SW480 (cell line): ENCODE data around the gene GRM1.

Experiments
- DNase-seq: peaks from one replicate; pipeline ENCODE4 v3.0.0-alpha.2; 2016; ENCODE audit warnings: low spot score

Gene GRM1

DNA sequence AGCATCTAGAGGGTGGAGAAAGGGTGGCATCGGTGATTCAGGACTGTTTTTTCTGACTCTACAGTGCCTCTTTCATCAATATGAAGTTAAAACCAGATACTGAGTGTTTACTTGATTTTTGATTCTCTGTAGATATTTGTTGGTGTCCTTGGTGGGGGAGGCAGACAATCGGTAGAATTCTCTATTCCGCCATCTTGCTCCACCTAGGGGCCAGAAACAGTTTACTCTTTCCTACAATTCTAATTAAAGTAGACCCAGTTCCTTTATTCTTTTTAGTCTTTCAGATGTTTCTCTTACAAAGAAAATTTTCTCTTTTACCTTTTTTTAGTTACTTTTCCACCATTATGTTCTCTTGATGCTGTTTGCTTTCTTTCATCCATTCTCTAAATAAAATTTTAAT lies 352.6 kb downstream of the GRM1 start:
- no peak for DNase-seq

DNA sequence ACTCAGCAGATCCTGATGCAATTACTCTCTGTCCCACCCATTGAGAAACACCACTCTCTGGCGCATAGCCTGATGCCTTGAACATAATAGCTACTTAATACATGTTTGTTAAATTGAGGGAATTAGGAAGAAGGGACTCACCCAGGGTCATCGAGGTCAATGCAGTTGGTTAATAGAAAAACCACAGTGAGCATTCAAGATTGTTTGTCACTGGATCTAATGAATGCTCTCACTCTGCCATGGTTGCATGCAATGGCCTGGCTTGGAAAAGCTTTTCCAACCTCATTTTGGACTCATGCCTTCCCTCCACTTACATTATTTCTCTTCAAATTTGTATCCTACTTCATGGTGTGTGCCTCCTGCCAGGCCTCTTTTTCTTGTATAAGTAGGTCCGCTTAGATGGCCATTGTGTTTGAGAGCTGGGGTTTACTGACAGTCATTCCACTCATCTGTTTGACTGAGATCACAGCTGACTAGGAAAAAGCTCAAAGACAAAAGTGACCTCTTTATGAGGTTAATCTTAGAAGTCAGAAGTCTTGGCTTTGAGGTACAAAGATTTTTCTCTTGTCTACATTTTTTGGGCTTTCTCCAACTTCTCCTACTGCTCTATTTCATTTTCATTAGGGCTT lies 360.0 kb downstream of the GRM1 start:
- no peak for DNase-seq

DNA sequence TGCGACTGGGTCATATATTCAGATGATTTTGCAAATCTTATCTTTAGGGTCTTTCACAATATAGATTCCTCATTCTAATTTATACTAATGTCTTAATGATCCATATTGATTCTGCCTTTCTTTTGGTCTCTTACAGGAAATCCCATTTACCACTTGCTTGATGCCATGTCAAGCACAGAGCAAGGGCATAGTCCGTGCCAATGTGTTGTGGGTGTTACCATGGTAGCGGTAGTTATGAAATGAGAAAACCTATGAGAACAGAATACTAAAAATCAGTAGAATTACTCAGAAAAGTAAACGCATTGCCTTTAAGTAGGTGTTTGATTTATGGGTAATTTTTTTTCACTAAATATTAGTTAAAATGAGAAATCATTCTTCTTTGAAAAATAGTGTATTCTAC lies 360.9 kb downstream of the GRM1 start:
- no peak for DNase-seq

- DNase-seq: no peak
These were observed 368.8 kb downstream of the GRM1 start for GRCh38 chr6:146397638-146398037.

DNA sequence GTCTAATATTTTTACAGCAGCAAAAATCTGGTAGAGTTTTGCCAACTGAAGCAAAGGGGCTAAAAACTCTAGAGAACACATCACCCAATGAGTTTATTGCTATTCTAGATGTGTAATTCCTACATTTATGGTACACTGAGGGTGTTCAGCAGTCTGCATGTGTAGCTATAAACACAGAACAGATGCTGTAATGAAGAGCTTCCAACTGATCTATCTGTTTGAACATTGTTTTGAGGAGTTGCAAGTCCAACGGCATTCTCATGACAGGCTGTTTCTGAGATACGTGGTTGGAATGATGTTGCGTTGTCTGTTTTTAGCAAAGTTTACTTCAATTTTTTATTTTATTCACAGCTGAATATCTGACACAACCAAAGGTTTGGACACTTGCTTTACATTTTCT lies 373.6 kb downstream of the GRM1 start:
- no peak for DNase-seq

GRCh38 chr6:146408583-146408982 lies 379.7 kb downstream of the GRM1 start:
- DNase-seq: no peak

GRCh38 chr6:146410851-146411595 lies 382.2 kb downstream of the GRM1 start:
- DNase-seq: no peak

DNA sequence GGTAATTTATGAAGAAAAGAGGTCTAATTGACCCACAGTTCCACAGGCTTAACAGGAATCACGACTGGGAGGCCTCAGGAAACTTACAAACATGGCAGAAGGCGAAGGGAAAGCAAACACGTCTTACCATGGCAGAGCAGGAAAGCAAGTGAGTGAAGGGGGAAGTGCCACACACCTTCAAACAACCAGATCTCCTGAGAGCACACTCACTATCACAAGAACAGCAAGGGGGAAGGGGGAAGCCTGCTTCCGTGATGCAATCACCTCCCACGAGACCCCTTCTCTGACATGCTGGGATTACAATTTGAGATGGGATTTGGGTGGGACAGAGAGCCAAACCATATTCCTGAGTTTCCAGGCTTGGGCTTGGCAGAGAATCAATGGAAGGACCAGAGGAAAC lies 390.7 kb downstream of the GRM1 start:
- DNase-seq: no peak

DNA sequence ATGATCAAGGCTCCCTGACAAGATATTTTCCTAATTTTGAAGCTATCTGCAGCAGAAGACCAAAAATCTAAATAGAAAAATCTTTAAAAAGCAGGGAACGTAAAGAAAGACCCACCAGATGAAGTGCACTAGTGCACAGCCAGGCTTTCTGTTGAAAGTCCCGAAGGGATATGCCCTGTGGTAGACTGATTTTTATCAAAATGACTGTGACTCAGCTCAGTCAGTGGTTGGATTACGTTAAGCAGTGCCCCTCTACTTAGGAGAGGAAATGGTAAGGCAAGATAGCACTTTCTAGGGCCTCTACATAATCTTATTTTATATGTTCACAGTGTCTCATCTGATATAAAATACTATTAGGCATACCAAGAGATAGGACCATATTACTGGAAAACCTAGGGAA lies 391.4 kb downstream of the GRM1 start:
- DNase-seq: no peak

DNA sequence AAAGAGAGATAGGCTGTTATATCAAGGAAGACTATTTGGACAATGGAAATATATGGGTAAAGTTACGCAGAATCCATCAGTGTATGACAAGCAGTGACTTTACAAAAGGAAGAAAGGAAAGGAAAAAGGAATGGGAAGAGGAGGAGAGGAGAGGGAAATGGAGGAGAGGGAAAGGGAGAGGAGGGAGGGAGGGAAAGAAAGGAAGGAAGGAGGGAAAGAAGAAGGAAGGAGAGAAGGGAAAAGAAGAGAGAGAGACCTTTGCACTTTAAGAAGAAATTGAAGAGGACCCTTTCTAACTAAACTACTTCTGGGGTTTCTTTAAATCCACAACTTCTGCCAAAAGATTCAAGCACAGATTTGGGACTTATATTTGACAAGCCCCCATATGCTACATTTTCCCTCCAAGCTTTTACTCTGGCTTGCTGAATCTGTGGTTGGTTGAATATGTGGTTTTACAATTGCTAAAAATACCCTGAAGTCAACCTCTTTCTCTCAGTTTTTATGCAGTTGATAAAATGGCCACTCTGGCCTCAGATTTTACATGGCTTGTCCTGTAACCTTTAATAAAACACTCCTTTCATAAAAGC lies 394.0 kb downstream of the GRM1 start:
- DNase-seq: no peak

DNA sequence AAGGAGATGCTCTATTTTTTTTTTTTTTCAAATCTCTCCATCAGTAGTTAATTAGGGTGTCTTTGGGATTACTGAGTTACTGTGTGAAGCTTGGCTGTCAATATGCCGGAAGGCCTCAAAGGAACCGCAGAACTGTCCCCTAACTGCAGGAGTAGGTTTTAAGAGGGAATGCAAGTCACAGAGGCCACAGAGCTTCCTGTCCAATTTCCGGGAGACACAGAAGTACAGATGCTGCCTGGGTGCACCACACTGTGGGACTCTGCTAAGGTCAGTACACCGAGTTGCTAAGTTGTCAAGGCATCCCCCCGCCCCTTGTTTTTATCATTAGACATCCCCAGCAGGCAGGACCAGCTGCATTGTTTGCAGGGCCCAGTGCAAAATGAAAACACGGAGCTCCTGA lies 394.6 kb downstream of the GRM1 start:
- DNase-seq: no peak

GRCh38 chr6:146426516-146426915 lies 397.7 kb downstream of the GRM1 start:
- DNase-seq: no peak

DNA sequence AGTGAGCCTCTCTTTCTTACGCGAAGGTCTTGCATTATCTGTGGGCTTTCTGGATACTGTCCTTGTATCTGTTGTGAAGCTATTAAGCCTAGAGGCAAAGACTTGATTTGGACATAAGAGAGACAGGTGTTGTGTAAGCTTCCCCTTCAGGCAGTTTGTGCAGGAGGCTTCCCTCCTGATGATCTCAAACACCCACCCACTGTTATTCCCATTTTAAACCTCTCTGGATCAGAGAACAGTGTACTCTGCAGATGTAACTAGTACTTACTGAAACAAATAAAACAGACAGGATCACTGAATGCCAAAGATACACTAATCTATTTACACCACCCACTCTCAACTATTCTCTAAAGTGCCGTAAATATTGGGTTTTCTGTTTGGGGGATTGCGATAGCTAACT lies 401.0 kb downstream of the GRM1 start:
- no peak for DNase-seq

DNA sequence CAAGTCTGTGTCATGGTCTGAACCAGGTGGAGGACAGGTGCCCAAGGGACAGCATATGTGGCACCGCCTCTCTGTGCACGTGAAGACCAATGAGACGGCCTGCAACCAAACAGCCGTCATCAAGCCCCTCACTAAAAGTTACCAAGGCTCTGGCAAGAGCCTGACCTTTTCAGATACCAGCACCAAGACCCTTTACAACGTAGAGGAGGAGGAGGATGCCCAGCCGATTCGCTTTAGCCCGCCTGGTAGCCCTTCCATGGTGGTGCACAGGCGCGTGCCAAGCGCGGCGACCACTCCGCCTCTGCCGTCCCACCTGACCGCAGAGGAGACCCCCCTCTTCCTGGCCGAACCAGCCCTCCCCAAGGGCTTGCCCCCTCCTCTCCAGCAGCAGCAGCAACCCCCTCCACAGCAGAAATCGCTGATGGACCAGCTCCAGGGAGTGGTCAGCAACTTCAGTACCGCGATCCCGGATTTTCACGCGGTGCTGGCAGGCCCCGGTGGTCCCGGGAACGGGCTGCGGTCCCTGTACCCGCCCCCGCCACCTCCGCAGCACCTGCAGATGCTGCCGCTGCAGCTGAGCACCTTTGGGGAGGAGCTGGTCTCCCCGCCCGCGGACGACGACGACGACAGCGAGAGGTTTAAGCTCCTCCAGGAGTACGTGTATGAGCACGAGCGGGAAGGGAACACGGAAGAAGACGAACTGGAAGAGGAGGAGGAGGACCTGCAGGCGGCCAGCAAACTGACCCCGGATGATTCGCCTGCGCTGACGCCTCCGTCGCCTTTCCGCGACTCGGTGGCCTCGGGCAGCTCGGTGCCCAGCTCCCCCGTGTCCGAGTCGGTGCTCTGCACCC lies 405.2 kb downstream of the GRM1 start:
- no peak for DNase-seq

- no peak for DNase-seq
These were observed 406.0 kb downstream of the GRM1 start for GRCh38 chr6:146434732-146435390.

GRCh38 chr6:146441907-146442306 lies 413.0 kb downstream of the GRM1 start:
- no peak for DNase-seq

GRCh38 chr6:146444189-146444588 lies 415.3 kb downstream of the GRM1 start:
- no peak for DNase-seq

DNA sequence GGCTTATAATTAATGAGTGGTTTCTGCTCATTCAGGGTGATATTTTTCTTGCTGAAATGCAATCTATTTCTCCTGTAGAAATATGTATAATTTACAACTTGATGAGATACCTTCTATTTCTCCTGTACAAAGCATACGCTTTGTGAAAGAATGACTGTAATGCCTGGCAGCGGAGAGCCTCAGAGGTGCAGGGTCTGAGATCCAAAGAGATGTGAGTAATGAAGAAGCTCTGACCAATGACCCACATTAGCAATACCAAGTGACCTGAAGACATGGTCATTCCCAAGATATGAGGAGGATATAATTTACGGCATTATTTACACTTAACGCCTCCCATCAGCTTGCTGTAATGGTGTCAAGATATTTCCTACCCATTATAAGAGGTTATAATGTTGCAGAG lies 416.4 kb downstream of the GRM1 start:
- no peak for DNase-seq

DNA sequence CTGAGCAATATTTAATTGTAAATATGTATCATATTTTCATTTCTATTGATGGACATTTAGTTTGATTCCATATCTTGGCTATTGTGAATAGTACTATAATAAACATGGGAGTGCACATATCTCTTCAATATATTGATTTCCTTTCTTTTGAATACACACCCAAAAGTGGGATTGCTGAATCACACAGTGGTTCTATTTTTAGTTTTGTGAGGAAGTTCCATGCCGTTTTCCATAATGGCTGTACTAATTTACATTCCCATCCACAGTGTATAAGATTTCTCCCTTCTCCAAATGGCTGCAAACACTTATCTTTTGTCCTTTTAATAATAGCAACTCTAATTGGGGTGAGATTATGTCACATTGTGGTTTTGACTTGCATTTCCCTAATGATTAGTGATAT lies 428.0 kb downstream of the GRM1 start:
- no peak for DNase-seq

GRCh38 chr6:146460941-146461340 lies 432.1 kb downstream of the GRM1 start:
- DNase-seq: no peak

GRCh38 chr6:146470091-146470770 lies 441.4 kb downstream of the GRM1 start:
- no peak for DNase-seq

- no peak for DNase-seq
These were observed 444.1 kb downstream of the GRM1 start for GRCh38 chr6:146472918-146473317.
